ENCODE measurements around the gene ZFR.

ZFR gene

GRCh38 chr5:32444431-32445286 is at the start of gene ZFR:
ZFR (minus strand) TSS chr5:32444740; CDS start chr5:32444658, 82 bp downstream.
- DNase-seq (ENCODE audit: low read depth in 2 of 3, low spot score in 2 of 3): peak; percentile 79 to 87 (median 85)

DNA sequence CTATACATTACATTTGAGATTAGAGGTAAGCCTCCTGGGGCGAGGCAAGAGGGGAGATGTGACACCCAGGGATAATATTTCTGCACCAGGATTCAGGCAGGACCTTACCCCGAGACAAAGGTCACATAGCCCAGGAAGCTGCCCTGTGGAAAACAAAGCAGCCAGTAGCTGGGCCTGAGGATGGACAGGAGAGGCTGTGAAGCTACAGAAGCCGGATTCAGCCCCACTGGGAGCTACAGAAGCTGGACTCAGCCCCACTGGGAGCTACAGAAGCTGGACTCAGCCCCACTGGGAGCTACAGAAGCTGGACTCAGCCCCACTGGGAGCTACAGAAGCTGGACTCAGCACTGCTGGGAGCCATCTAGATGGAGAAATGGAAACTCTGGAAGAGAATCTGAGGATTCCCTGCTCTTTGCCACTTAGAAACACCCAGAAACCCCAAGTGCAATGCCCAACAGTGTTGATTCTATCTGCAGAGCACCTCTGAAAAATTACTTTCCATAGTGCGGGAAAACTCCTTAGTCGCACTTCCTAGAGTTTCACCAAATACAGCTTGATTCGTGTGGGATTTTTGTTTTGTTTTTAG is 46.5 kb upstream of the ZFR start:
- no peak for DNase-seq (ENCODE audit: low read depth in 2 of 3, low spot score in 2 of 3)

DNA sequence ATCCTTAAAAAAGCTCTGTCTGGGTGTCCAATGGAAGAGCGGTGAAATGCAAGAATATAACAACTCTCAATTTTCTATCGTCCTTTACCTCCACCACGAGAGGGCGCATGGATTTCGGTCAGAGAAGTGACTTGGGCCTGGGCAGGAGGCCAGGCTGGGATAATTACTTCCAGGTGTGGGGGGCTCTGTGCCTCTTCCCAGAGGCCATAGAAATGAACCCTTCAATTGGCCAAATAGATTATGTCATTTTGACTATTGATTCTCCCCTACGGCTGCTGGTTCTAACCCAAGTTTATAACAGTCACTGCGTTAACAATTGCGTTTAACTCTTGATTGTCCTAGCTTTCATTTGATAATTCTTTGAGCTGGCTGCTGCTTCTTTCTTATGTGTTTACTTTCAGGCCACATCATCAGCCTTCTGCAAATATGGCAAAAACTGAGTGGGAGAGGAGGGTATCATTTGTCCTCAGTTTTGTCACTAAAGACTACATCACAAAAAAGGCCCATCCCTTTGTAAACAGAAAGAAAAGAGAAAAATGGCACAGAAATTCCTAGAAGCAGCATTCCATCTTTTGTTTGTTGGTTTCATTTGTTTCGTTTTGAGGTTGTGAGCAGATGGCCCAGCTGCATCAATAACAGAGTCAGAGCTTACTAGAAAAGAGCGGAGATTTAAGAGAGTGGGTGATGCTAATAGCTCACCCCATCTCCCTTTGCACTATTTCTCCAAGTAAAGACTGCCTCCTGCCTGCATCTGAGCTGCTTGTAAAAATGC is 45.4 kb upstream of the ZFR start:
- DNase-seq (ENCODE audit: low read depth in 2 of 3, low spot score in 2 of 3): peak; percentile 7 to 61 (median 52)

DNA sequence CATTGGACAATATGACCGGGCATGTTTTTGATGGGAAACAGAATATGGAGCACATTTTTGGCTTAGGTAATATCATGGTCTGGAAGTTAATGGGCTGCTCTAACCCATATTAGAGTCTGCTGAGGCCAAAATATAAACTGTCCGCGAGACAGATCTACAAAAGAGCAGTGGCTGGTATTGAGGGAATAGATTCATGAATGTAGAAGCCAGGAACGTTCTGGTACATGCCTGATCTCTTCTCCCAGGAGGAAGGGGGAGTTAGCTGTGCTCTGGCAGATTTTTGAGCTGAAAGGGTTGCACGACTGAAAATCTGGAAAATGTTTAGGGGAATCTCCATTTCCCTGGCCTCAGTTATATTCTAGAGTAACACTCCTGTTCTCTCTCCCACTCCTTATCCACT is 42.9 kb upstream of the ZFR start:
- DNase-seq (ENCODE audit: low read depth in 2 of 3, low spot score in 2 of 3): no peak

GRCh38 chr5:32487008-32487407 is 42.5 kb upstream of the ZFR start:
- DNase-seq (ENCODE audit: low read depth in 2 of 3, low spot score in 2 of 3): no peak

- no peak for DNase-seq (ENCODE audit: low read depth in 2 of 3, low spot score in 2 of 3)
Measured at GRCh38 chr5:32482193-32482592, 37.7 kb upstream of the ZFR start.

DNA sequence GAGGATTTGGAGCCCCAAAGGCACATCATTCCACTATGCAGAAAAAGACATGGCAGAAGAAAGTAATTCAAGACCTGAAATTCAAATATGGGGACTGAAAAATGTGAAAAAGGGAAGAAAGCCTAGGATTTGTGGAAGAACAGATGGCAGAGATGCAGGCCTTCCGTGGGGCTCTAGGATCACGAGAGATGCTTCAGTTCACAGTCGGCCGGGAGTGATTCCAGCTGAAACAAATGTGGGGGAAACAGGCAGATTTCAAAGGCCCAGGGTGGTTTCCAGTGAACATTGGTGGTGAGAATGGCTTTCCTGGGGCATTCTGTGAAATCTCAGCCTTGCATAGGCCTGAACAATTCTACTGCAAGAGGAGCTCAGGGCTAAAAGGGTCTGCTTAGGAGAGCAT is 34.6 kb upstream of the ZFR start:
- DNase-seq (ENCODE audit: low read depth in 2 of 3, low spot score in 2 of 3): no peak

- no peak for DNase-seq (ENCODE audit: low read depth in 2 of 3, low spot score in 2 of 3)
Measured at GRCh38 chr5:32476891-32477290, 32.4 kb upstream of the ZFR start.

GRCh38 chr5:32475334-32476097 is 31.0 kb upstream of the ZFR start:
- DNase-seq (ENCODE audit: low read depth in 2 of 3, low spot score in 2 of 3): no peak

- no peak for DNase-seq (ENCODE audit: low read depth in 2 of 3, low spot score in 2 of 3)
Measured at GRCh38 chr5:32474209-32474854, 29.8 kb upstream of the ZFR start.

DNA sequence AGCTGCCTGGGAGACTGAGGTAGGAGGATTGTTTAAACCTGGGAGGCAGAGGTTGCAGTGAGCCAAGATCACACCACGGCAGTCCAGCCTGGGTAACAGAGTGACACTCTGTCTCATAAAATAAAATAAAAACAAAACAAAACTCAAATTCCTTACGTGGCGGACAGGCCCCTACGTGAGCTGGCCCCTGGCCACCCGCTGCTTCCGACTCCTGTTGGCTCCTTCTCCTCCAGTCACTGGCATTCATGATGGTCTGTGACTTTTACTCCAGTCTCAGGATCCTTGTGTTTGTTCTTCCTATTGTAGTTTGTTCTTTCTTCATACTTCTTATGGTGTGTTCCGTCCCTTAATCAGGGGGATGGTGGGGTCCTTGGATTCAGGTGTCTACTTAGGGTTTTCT is 28.5 kb upstream of the ZFR start:
- no peak for DNase-seq (ENCODE audit: low read depth in 2 of 3, low spot score in 2 of 3)

- no peak for DNase-seq (ENCODE audit: low read depth in 2 of 3, low spot score in 2 of 3)
Measured at GRCh38 chr5:32471784-32472183, 27.2 kb upstream of the ZFR start.

- no peak for DNase-seq (ENCODE audit: low read depth in 2 of 3, low spot score in 2 of 3)
Measured at GRCh38 chr5:32465076-32465475, 20.5 kb upstream of the ZFR start.

DNA sequence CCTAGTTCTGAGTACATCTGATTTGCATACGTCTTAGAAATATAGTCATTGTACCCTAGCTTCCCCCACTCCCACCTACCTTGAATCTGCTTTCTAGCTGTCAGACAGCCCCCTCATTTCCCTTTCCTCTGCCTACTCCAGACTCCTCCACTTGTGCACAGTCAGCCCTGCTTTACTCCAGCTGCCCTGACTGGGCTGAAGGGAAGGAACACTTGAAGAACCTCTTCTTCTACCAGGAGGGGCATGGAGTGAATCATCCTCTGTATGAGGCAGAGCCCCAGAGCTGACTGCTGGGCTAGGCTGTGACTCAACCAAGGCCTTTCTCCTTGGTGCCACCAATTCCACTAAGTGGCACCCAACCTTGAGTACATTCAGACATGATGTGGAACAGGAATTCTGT is 18.1 kb upstream of the ZFR start:
- peak in 1 of 3 experiments; percentile 22 for DNase-seq (ENCODE audit: low read depth in 2 of 3, low spot score in 2 of 3)

GRCh38 chr5:32461441-32462120 is 17.0 kb upstream of the ZFR start:
- DNase-seq (ENCODE audit: low read depth in 2 of 3, low spot score in 2 of 3): no peak

DNA sequence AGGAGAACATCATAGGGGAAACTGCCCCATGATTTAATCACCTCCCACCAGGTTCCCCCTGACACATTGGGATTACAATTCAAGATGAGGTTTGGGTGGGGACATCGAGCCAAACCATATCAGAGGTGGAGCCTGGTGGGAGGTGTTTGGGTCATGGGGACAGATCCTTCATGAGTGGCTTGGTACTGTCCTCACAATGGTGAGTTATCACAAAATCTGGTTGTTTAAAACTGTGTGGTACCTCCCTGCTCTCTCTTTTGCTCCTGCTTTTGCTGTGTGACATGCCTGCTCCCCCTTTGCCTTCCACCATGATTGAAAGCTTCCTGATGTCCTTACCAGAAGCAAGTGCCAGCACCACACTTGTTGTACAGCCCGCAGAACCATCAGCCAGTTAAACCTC is 16.2 kb upstream of the ZFR start:
- no peak for DNase-seq (ENCODE audit: low read depth in 2 of 3, low spot score in 2 of 3)

- no peak for DNase-seq (ENCODE audit: low read depth in 2 of 3, low spot score in 2 of 3)
Measured at GRCh38 chr5:32458880-32459495, 14.4 kb upstream of the ZFR start.

DNA sequence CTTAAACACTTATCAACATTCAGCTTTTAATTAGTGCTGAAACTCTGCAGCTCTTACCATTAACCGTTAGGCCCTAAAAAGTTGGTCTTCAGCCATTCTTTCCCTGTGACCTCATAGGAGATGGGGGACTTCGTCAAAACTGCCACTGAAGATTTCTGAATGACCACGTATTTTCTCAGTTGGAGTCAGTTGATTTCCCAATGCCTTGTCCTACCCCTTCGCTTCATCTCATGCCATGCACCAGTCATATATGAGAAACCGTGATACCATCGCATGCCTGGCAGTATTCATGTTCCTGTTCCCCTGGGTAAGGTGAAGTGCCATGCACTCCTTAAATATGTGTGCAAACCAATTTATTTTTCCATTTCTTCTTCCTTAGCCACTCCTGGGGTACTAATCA is 10.8 kb upstream of the ZFR start:
- no peak for DNase-seq (ENCODE audit: low read depth in 2 of 3, low spot score in 2 of 3)

GRCh38 chr5:32454821-32455220 is 10.3 kb upstream of the ZFR start:
- DNase-seq (ENCODE audit: low read depth in 2 of 3, low spot score in 2 of 3): no peak

DNA sequence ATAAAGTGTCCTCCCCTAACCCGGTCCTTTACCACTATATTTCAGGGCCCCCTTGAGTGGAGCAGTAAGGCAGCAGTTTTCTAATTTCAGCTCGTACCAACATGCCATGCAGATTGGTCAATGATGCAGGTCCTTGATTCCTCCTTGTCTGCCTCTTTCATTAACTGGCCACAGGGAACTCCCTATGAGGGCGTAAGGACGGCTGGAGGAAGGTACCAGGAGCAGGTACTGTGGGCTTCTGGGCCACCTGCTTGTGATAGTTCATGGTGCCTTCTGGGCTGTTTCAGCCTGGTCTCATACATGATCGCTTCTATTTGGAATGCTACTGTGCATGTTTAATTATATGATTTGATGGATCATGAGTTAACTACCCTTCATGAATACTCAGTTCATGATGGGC is 9.4 kb upstream of the ZFR start:
- DNase-seq (ENCODE audit: low read depth in 2 of 3, low spot score in 2 of 3): no peak
